Fibroblast of peridontal ligament (primary cell): Measurements from ENCODE around the gene STARD5.
A peak's percentile ranks its signal among the peaks of the same experiment; 100 is the strongest.

Experiments used
- DNase-seq: peaks from one replicate; pipeline ENCODE4 v3.0.0-alpha.2; 2010; ENCODE audit errors: extremely low read depth

STARD5 gene

DNA sequence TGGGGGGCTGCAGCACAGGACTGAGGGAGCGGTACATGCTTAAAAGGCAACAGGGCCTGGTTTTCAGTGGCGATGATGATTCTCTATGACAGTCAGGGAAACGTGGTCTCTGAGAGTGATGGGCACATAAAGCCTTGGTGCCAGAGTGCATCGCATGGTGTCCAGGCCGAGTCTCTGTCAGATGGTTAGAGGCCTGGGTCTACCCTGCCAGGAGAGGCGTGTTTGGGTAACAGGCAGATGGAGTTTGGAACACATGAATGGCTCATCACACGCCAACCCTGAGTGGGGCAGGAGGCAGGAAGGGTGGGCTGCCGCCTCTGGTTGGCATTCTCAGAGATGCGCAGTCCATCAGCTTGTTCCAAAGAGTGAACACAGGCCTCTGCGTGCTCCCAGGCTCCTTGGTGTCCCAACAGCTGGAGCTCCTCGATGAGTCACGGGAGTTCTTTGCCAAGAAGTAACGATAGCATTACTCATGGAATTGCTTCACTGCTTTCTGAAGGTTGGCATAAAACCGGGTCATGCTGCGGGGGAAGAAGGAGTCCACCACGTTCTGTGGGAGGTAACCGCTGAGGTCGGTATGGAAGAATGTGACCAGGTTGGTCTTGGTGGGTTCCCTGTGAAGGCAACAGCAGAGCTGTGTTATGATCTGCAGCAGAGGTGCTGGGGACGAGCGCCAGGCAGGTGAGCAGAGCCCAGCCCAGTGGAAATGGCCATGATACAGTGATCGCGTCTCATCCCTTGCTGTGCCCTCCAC, 11.0 kb downstream of the STARD5 start:
- peak; percentile 98 for DNase-seq

- no peak for DNase-seq
These were observed 12.0 kb downstream of the STARD5 start for GRCh38 chr15:81311752-81312464.

DNA sequence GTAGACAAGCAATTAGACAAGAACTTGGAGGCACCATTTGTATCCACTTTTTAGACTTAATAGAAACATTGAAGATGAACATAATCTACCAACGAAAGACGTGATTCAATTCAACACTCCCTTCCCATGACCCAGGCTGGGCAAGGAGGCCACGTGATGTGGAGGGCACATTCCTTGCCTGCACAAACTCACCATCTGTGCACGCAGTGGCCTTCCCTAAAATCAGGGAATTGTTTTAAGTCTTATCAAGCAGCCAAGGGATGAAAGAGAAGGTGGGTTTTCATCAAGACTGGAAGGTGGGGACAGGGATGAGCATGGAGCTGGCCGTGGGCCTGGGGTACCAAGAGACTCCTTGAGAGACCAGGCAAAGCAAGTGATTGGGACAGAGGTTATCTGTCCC, 13.5 kb downstream of the STARD5 start:
- DNase-seq = no peak

DNA sequence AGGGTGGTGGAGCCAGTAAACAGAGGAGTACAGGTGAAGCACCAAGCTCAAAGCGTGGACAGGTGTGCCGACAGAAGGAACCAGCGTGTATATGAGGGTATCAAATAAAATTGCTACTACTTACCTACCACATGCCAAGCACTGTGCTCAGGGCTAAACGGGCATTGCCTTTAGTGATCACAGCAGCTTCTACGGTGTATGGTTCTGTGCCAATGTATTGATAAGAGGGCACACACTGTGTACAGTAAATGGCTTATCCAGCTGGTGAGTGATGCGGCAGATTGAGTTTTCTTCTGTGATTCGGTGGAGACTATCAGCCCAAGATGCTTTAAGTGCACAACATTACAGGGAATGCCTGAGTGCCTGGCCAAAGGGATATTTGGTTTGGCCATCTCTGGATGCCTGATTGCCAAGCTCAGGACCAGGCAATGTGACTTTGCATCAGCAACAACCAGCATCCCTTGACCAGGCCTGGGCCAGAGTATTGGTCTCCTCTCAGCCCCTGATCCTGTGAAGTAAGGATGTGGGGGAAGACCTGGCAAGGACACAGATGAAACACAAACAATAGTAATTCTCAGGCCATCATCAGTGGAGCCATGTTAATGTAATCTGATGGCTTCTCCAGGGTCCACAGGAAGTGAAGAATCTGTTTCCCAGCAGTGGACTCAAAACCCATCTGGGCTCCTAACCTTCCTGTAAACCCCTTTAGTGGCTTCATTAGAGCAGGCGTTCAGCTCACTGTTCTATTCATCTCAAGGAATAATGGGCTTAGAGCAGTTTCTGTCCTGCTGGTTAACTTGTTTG, 14.1 kb downstream of the STARD5 start:
- no peak for DNase-seq

GRCh38 chr15:81308260-81308659, 15.7 kb downstream of the STARD5 start:
- DNase-seq = peak; percentile 30

DNA sequence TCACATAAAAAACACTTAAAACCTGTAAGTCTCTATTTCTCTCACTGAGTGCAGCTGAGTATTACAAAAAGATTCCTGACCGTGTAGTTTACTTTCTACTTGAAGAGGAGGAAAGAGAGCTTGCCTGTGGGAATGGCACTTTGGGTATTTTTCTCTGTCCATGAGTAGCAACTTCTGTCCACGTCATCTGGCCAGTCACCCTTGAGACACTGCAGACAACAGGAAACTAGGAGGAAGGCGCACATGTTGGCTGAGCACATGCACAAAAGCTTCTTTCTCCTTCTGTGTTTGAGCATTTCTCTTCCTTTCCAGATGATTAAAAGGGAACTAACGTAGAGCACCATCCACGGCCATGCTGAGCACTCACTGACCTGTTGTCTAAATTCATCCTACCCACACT, 19.7 kb downstream of the STARD5 start:
- peak; percentile 28 for DNase-seq

- no peak for DNase-seq
These were observed 20.4 kb downstream of the STARD5 start for GRCh38 chr15:81303244-81304225.

DNA sequence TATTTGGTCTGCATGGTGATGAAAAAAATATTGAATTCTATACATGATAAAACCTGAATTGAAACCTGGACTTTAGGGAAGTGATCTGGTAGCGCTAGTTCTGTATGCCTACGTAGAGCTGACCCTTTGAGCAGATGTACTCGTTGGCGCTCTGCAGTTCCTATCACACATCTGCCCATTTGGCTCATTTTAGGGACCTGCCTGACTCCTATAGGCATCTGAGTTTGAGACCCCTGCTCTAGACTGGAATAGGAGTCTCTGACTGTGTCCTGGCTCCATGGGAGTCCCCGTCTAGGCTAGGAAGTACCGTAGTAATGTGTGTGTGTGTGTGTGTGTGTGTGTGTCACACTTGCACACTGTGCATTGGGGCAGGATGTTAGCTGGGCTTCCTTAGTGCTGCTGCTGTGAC, 21.2 kb downstream of the STARD5 start:
- DNase-seq = no peak

GRCh38 chr15:81301815-81302399, 22.0 kb downstream of the STARD5 start:
- DNase-seq = no peak

DNA sequence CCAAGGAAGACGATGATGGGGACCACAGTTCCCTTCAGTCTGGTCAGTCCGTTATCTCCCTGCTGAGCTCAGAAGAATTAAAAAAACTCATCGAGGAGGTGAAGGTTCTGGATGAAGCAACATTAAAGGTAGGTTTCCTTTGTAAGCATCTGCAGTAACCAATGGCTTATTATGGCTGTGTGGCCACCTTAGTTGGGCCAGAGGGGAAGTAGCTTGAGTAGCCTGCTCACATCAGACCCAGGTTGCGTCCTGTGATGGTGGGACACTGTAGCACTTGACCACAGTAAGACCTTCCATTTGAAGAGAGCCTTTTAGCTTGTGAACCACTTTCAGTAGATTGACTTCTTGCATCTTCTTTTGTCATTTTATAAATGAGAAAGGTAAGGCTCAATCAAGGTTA, 22.6 kb downstream of the STARD5 start:
- no peak for DNase-seq

DNA sequence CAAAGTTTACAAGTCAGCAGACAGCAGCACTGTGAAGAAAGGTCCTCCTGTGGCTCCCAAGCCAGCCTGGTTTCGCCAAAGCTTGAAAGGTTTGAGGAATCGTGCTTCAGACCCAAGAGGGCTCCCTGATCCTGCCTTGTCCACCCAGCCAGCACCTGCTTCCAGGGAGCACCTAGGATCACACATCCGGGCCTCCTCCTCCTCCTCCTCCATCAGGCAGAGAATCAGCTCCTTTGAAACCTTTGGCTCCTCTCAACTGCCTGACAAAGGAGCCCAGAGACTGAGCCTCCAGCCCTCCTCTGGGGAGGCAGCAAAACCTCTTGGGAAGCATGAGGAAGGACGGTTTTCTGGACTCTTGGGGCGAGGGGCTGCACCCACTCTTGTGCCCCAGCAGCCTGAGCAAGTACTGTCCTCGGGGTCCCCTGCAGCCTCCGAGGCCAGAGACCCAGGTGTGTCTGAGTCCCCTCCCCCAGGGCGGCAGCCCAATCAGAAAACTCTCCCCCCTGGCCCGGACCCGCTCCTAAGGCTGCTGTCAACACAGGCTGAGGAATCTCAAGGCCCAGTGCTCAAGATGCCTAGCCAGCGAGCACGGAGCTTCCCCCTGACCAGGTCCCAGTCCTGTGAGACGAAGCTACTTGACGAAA, 24.2 kb downstream of the STARD5 start:
- no peak for DNase-seq

DNA sequence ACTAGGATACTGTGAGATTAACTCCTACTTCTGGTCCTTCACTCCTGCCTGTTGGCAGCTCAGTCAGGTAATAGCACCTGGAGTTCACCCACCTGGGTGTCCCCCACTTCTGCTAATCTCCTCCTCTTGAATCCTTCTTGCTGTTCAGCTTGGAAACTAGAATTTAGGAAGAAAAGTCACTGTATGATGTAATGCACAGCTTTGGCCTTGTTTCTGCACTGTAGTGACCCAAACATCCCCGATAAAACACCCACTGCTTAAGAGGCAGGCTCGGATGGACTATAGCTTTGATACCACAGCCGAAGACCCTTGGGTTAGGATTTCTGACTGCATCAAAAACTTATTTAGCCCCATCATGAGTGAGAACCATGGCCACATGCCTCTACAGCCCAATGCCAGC, 24.8 kb downstream of the STARD5 start:
- no peak for DNase-seq

GRCh38 chr15:81298611-81299010, 25.3 kb downstream of the STARD5 start:
- DNase-seq = no peak

DNA sequence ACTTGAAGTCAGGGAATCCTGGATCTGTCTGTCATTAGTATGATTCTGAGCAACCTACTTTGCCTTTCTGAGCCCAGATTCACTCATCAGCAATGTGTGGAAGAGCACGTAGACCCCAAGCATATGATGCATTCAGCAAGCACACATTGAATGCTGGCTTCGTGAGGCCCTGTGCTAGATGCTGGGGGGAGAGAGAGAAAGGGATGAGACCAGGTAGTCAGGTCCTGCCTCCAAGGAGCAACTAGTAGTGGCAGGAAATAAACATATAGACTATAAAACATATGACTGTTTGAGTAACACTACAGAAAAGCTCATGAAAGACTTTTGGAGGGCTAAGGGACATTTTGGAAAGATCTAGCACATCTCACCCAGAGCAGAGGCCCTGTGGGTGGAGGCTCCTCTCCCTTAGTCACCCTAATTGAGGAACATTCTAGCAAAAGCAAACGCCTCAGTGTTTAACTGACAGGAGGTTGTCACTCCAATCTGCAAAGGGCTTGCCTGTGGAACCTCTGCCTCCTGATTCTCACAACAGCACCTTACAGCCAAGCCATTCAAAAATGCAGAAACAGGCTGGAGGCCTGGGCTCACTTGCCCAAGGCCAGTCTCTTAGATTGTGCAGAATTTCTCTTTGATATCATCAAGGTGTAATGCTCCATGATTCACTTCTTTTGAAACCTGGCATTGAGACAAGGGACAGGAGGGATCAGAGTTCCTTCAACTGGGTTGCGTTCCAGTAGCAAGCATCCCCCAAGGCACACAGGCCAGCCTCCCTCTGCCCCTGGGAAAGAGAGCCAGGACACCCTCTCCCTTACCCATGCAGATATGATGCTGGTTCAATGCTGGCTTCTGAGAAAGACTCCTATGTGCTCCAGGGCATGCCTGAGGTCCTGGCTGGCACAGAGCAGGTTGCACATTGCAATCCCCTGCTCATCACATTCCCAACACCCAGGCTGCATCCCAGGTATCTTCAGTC, 26.1 kb downstream of the STARD5 start:
- DNase-seq = no peak

- DNase-seq = peak; percentile 11
These were observed 26.8 kb downstream of the STARD5 start for GRCh38 chr15:81297147-81297572.

GRCh38 chr15:81296673-81297072, 27.3 kb downstream of the STARD5 start:
- no peak for DNase-seq

GRCh38 chr15:81296186-81296585, 27.8 kb downstream of the STARD5 start:
- no peak for DNase-seq

- peak; percentile 18 for DNase-seq
These were observed 28.3 kb downstream of the STARD5 start for GRCh38 chr15:81295486-81296121.

- no peak for DNase-seq
These were observed 29.4 kb downstream of the STARD5 start for GRCh38 chr15:81294516-81294880.
